Stimulated activated CD4-positive, alpha-beta T cell treated with anti-CD3 and anti-CD28 coated beads, Interleukin-15, amount 100 ng/mL, for 1 hour (primary cell): ENCODE data around the gene FLYWCH2.

Source experiments
- DNase-seq, 2 donors: peaks; one replicate each; pipeline ENCODE4 v3.0.0-alpha.2; 2020; ENCODE audit warnings: low read depth in 1 of 2, low spot score in 1 of 2

Gene FLYWCH2

DNA sequence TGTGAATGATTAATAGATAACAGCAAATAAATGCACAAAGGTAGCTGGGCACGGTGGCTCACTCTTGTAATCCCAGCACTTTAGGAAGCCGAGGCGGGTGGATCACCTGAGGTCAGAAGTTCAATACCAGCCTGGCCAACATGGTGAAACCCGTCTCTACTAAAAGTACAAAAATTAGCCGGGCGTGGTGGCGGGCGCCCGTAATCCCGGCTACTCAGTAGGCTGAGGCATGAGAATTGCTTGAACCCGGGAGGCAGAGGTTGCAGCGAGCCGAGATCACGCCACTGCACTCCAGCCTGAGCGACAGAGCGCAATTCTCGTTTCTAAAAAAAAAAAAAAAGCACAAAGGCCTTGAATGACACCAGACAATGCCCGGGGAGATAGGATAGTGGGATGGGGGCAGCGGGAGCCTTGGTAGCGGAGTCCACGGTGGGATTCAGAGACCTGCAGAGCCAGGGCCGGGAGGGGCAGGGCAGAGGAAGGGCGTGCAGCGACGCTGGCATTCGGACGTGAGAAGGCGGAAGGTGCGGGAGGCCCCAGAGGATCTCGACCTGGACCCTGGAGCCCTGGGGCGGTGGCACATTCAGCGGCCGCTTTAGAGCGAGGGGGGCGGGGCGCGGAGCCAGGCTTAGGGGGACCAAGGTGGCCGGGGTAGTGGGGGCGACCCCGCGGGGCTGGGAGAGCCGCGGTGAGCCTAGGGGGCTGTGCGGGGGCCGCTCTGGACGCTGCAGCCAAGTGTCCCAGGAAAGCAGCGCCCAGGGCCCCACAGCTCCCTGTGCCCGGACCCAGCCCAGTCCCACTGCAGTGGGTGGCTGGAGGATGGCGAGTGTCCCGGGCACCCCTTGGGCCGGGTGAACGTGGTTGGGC, 999 bp upstream of the FLYWCH2 start:
- DNase-seq: peak in 1 of 2 donors; percentile 12

DNA sequence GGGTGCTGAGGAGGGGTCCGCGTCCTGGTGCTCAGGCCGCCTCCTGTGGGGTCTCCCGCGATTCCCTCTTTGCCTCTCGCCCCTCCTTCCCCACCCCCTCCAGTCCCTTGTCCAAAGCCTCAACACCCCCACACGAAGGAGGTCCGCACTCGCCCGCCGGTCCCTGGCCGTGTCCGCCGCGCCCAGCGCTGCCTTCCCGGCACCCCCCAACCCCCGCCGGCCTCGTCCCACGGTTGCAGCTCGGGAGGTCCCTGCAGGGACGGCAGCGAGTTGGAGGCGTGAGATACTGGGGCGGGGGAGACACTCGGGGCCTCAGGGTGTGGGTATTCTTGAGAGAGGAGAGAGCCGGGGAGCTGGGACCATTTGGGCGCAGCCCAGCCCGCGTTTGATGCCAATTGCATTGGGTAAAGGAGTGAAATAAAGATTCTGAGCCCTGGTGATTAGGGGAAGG, 468 bp downstream of the FLYWCH2 start:
- DNase-seq: no peak

DNA sequence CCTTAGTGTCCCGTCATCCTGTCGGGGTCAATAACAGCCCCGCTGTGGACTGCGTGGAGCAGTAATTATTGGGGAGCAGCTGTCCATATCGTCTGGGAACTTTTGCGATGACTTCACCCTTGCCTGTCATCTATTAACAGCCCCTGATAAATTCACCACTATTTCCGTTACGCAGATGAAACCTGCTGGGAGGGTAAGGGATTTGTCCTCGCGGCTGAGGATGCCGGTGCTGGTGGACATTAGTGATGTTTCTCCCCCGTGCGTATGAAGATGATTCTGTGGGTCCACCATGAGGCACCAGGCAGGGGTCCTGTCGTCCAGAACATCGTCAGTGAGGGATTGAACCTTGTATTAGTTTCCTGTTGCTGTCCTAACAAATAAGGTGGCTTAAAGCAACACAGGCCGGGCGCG, 1.0 kb downstream of the FLYWCH2 start:
- DNase-seq: no peak

DNA sequence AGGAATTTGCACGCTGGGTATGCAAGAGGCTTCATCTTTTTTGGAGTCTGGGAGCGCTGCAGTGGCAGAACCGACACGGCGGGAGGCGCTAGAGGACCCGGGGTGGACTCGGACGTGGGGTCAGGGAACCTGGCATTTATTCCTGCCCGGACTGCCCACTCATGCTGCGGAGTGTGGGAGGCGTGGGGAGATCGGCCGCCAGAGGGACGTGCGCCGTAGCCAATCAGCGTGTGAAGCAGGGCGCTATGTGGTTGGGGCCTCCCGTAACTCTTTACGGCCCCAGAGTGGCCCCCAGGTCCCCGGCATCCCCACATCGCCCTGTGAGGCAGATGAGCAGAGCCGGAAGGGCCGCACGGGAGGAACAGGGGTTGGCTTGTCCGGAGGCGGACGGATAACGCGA, 11.2 kb downstream of the FLYWCH2 start:
- no peak for DNase-seq

DNA sequence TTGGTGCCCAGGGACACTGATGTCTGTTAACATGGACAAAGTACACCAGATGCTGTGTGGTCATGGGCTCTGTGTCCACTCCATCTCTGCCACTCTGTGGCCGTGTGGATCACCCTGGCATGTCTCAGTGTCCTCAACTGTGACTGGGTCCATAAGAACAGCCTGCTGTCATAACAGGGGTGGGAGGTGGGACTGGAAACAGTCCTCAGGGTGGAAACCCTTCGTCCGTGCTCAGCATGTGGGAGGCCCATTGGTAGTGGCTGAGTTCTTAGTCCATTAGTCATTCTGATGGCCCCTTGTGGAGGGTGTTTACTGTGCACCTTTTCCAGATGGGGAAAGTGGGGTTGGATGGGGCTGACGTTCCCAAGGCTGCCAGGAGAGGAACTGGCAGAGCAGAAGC, 12.8 kb downstream of the FLYWCH2 start:
- DNase-seq: no peak

DNA sequence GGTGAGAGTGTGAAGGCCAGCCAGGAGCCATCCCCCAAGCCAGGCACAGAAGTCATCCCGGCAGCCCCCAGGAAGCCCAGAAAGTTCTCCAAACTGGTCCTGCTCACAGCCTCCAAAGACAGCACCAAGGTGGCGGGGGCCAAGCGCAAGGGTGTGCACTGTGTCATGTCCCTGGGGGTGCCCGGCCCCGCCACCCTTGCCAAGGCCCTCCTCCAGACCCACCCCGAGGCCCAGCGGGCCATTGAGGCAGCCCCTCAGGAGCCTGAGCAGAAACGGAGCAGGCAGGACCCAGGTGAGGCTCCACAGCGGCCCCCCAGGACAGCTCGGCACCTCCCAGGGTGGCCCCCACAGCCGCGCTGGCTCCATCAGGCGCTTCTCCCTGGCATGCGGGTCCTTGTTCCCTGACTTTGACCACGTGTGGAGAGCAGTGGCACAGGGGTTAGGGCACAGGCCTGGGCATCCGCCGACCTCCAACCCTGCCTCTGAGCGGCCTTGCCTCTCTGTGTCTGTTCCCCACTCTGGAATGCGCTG, 13.5 kb downstream of the FLYWCH2 start:
- DNase-seq: no peak

DNA sequence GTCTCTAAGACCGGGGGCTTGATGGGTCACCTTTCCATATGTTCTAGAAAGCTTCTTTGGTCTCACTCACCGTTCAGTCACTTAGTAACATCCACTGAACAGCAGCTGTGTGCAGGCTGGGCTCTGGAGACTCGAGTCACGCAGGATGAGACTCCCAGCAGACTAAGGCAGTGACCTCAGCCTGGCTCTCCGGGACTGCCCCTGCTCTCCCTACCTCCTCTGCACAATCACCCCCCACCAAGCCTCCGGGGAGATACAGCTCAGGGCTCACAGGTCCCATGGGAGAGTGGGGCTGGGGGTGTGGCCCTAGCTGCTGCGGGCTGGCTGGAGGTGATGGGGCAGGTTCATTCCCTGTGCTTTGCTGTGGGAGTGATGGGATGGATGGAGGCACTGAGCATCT, 14.1 kb downstream of the FLYWCH2 start:
- DNase-seq: no peak

DNA sequence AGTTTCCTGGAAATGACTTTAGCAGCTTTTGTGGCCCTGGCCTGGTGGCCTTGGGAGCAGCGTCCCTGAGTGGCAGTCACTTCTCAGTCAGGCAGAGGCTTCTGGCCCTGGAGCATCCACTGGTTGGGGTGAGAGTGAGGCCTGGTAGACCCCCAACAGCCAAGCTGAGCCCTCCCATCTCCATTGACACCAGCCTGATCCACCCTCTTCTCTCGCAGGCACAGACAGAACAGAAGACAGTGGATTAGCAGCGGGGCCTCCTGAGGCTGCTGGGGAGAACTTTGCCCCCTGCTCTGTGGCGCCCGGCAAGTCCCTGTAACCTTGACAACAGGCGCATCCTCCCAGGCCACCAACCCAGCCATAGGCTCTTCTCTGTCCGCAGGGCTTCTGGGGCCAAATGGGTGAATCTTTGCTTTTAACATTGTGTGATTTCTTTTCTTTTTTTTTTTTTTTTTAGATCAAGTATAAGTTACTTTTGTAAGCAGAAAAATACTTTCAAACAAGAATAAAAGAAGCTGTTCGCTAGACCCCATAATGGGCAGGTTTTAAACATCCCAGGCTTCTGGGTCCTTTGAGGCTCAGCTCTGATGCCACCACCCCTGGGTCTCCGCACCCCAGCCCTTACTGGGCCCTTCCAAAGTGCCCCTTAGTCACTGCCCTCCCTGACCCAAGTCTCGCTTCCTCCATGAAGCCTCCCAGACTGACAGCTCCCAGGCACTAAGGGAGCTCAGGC, 16.0 kb downstream of the FLYWCH2 start:
- no peak for DNase-seq

DNA sequence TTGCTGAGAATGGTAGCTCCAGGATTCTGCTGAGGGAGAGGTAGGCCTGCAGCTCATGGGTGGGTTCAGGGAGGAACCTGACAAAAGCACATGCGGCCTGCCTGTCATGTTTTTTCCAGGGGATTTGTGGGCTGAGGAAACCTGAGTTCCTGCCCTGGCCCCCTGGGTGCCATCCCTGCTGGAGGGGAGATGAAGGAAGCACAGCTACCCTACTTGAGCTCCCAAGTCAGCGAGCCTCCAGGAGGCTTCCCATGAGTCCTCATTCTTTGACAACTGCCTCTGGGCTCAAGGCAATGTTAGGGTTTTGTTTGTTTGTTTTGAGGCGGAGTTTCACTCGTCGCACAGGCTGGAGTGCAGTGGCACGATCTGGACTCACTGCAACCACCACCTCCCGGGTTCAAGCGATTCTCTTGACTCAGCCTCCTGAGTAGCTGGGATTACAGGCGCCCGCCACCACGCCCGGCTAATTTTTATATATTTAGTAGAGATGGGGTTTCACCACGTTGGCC, 16.6 kb downstream of the FLYWCH2 start:
- no peak for DNase-seq

DNA sequence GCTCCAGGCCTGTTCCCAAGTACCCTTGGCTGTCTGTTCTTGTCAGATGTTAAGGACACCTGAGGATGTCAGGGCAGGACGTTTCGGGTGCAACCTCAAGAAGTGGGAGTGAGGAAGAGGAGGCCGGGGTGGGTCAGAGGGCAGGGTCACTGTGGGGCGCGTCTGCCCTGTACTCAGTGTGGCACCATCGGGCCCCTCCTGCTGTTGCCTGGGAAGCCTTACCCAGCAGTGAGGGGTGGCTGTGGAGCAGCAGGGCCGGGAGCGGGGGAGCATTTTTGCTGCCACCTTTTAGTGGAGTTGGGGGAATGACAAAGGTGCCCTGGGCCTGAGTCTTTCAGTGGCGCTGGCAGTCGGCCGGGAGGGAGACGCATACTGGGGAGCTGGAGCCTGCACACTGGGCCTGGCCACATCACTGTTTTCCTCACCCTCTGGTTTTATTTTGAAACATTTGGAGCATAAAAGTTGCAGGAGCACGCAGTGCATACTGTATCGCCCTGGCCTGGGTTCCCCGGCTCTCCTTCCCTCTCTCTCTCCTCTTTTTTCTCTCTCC, 17.6 kb downstream of the FLYWCH2 start:
- no peak for DNase-seq

DNA sequence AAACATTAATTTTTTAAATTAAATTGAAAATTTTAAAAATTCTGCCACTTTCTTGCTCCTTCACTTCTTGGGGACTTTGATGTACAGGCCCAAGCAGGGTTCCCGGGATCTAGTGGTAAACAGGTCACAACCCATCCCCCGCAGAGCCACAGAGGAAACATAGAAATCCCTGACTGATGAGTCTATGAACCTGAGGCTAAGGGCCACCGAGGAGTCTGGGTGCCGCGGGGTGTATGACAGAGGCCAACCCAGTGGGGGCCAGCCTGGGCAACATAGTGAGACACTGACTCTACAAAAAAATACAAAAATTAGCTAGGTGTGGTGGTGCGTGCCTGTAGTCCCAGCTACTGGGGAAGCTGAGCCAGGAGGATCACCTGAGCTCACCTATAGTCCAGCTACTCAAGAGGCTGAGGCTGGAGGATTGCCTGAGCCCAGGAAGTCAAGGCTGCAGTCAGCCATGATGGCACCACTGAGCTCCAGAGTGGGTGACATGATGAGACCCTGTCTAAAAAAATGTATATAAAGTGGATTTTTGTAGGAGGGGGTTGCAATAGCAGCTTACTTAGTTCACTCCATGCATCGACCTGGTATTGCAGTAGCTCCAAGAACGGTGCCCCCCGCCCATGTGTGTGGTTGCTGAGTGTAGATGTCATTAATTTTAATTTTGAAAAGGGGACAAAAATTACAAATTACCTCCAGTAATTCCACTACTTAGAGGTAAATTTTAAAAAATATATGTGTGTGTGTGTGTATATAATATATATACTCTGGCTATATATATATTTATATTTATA, 19.5 kb downstream of the FLYWCH2 start:
- no peak for DNase-seq

DNA sequence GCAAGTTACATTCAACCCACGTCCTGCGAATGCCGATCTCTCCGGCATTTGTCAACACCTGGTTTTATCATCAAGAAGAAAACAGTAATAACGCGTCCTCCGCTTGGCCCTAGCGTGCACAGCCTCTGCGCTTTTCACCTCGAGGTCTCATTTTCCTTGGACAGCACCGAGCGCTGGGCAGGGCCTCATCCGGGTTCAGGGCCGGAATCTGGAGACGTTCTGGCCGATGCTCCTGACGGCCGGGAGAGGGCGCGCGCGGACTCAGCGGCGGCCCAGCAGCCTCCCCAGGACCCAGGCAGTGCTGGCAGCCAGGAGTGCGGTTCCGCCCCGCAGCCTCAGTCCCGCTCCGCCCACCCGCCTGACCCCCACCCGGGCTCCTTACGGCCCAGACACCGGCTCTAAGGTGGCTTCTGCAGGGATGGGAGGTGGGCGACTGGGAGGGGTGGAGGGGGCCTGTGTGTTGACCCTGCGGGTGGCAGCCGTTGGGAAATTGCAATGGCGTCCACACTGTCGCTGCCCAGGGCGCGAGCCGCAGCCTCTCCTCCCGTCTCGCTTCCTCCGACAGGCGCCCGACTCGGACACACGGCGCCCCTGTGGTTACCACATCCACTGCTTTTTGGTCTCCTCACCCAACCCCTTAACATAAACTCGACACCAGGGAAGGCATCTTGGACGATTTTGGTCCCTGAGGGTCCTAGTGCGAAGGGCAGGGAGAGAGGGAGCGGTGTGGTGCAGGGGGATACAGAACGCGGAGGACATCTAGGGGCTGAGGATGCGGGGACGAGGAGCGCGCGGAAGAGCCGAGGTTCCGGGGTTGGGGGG, 21.3 kb downstream of the FLYWCH2 start:
- peak; percentile 60 to 65 for DNase-seq

DNA sequence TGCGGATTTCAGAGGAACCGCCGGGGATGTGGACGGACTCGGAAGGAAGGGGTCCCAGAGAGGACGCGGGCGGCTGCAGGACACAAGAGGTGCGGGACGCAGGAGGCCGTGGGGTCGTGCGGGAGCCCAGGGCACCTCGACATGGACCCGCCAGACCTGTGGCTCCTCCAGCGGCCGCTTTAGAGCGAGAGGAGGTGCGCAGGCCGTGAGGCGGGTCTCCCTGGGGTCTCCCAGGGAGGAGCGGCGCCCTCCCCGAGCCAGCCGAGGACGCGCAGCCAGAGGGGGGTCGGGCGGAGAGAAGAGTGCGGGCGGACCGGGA, 21.9 kb downstream of the FLYWCH2 start:
- DNase-seq: no peak

DNA sequence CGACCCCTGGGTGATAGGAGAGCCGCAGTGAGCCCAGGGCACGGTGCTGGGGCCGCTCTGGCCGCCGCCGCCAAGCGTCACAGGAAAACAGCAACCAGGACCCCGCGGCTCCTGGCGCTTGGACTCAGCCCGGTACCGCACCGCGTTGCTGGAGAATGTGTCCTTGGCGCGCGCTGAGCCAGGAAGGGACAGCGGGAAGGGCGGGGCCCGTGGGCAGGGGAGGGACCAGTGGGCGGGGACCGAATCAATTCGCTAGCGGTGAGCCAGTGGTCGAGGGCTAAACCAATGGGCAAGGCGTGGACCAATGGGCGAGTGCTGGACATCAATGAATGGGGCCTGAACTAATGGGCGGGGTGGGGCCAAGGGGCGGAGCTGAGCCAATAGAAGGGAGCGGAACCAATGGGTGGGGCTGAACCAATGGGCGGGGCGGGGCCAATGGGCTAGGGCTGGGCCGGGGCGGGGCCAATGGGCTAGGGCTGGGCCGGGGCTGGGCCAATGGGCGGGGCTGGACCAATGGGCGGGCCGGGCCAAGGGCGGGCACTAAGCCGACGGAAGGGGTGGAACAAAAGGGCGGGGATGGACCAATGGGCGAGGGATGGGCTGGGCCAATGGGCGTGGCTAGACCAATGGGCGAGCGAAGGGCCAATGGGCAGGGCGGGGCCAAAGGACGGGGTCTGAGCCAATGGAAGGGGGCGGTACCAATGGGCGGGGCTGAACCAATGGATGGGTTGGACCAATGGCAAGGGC, 22.4 kb downstream of the FLYWCH2 start:
- peak; percentile 76 to 84 for DNase-seq

DNA sequence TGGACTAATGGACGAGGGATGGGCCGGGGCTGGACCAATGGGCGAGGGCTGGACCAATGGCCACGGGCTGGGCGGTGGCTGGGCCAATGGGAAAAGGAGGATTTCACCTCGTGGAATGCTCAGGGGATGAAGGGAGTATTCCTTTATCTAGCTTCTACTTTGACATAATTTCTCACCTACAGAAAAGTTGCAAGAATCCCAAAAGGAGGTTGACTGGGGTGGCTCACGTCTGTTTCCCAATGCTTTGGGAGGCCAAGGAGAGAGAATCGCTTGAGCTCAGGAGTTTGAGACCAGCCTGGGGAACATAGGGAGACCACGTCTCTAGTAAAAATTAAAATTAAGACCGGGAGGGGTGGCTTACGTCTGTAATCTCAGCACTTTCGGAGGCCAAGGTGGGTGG, 23.0 kb downstream of the FLYWCH2 start:
- DNase-seq: no peak

DNA sequence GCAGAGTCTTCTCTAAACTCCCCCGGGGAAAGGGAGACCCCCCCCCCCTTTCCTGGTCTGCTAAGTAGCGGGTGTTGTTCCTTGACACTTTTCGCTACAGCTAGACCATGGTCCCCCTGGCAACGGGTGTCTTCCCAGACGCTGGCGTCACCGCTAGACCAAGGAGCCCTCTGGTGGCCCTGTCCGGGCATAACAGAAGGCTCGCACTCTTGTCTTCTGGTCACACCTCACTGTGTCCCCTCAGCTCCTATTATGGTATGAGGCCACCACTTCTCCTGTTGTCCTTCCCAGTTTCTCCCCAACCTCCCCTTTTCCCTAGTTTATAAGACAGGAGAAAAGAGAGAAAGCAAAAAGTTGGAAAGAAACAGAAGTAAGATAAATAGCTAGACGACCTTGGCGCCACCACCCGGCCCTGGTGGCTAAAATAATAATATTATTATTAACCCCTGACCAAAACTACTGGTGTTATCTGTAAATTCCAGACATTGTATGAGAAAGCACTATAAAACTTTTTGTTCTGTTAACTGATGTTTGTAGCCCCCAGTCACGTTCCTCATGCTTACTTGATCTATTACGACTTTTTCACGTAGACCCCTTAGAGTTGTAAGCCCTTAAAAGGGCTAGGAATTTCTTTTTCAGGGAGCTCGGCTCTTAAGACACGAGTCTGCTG, 24.2 kb downstream of the FLYWCH2 start:
- peak in 1 of 2 donors; percentile 18 for DNase-seq

DNA sequence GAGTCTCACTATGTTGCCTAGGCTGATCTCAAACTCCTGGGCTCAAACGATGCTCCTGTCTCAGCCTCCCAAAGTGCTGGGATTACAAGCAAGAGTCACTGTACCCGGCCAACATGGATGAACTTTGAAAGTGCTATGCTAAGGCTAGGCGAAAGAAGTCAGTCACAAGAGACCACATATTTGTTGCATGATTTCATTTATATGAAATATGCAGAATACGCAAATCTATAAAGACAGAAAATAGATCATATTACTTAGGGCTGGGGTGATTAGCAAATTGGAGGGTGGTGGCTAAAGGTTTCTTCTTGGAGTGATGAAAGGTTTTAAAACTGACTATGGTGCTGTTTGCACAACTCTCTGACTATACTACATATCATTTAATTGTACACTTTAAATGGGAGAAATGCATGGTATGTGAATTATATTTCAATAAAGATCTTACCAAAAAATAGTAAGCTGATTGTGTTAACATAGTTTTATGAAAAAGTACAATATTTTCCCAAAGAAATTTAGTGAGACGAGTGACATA, 27.5 kb downstream of the FLYWCH2 start:
- DNase-seq: no peak

DNA sequence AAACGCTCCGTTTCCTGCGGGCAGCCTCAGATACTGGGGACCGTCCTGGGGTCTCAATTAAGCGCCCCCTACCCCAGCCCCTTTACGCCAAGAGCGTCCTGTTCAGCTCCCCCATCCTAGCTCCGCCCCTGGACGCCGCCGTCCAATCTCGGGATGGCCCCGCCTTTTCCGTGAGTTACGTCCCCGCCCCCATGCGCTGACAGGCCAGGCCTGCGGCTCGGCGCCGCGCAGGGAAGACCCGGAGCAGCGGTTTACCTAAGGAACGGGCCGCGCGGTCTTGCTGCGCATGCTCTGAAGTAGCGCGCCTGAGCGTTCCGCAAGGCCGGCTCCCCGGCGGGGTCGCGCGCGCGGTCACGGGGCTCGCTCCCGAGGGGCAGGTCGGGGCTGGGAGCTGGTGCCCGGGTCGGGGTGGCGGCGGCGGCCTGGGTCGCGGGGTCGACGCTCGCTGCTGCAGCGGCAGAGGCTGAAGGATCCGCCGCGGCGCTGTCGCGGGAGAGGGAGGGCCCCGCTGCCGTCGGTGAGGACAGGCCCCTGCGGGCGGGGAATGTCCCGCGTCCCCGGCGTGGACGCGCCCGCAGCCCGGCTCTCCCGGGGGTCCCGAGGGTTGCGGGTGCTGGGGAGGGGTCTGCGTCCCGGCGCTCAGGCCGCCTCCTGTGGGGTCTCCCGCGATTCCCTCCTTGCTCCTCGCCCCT, 28.8 kb downstream of the FLYWCH2 start, which contains the start of gene FLYWCH1:
TSS of gene FLYWCH1 (plus strand) at position 294 of the 692 bp plus-strand sequence. CDS start 17,755 bp downstream, outside the sequence.
- DNase-seq: peak; percentile 97 to 98
